A673 (cell line): ENCODE results near the gene SLC22A23. TPM values are rescaled to one million over a fixed set of nuclear protein-coding genes. Genes with fewer than 3 reads are reported as not detected.
A peak's percentile ranks its signal among the peaks of the same experiment; 100 is the strongest.

Experiments used
- BruUV-seq: library from RNA; stranded (reverse); fragments of 400-500 nt; replicated peaks from 2 replicates; lab custom pipeline; 2021; lab: Mats Ljungman, UMichigan
- CTCF ChIA-PET: fragments of 300-600 bp; sonication (Branson Sonifier 250); formaldehyde crosslinking; loops from one replicate; lab custom pipeline; 2022; ENCODE audit warnings: antibody characterized with exemption; lab: Charles Lee
- POLR2A ChIA-PET: fragments of 300-600 bp; sonication (Branson Sonifier 250); formaldehyde crosslinking; loops from one replicate; lab custom pipeline; 2022; ENCODE audit warnings: antibody characterized with exemption; ENCODE audit not compliant: low non-redundant PET; lab: Charles Lee
- DNase-seq: peaks from one replicate; pipeline ENCODE4 v3.0.0-alpha.2; 2015; ENCODE audit warnings: low spot score
- H3K27ac ChIP-seq: fragments of 200-600 bp; sonication (generic); 2 replicates; pipeline ENCODE4 v1.5.1; 2016; ENCODE audit warnings: mixed run types, low read depth, mild to moderate bottlenecking, mixed read lengths, antibody characterized with exemption, low read length; ENCODE audit not compliant: poor library complexity, severe bottlenecking
- H3K27me3 ChIP-seq: fragments of 200-600 bp; sonication (generic); replicated peaks from 2 replicates; pipeline ENCODE4 v1.6.1; 2017; ENCODE audit warnings: mixed run types, low read depth, mild to moderate bottlenecking, mixed read lengths, antibody characterized with exemption, low read length; ENCODE audit not compliant: insufficient read depth, poor library complexity
- H3K36me3 ChIP-seq: fragments of 200-600 bp; sonication (generic); 2 replicates; pipeline ENCODE4 v1.6.1; 2016; ENCODE audit warnings: mixed run types, mild to moderate bottlenecking, mixed read lengths, antibody characterized with exemption, low read length; ENCODE audit not compliant: insufficient read depth, poor library complexity, severe bottlenecking
- H3K4me1 ChIP-seq: fragments of 200-600 bp; sonication (generic); 2 replicates; pipeline ENCODE4 v1.6.1; 2017; ENCODE audit warnings: mixed run types, mild to moderate bottlenecking, mixed read lengths, antibody characterized with exemption, low read length; ENCODE audit not compliant: insufficient read depth, poor library complexity, severe bottlenecking
- H3K4me3 ChIP-seq: fragments of 200-600 bp; sonication (generic); 2 replicates; pipeline ENCODE4 v1.5.1; 2016; ENCODE audit warnings: low read depth, mixed run types, mild to moderate bottlenecking, mixed read lengths, low read length; ENCODE audit not compliant: poor library complexity, severe bottlenecking
- H3K9me3 ChIP-seq: fragments of 200-600 bp; sonication (generic); 2 replicates; pipeline ENCODE4 v1.6.1; 2016; ENCODE audit warnings: mixed run types, low read depth, mild to moderate bottlenecking, mixed read lengths, antibody characterized with exemption, low read length; ENCODE audit not compliant: poor library complexity, severe bottlenecking
- CTCF ChIP-seq: fragments of 300-800, 200-600 bp; sonication (generic); conservative IDR thresholded peaks from 2 replicates; pipeline ENCODE4 v1.5.1; 2017; ENCODE audit warnings: low read depth, mild to moderate bottlenecking, antibody characterized with exemption, low read length, moderate library complexity, mixed read lengths
- EZH2 ChIP-seq: fragments of 200-600 bp; sonication (generic); IDR thresholded peaks from 2 replicates; pipeline ENCODE4 v1.6.1; 2017; ENCODE audit warnings: borderline replicate concordance, low read depth, mild to moderate bottlenecking, mixed read lengths, antibody characterized with exemption, low read length; ENCODE audit not compliant: poor library complexity, severe bottlenecking
- intact Hi-C: fragments of 100-400 bp; cut with micrococcal nuclease; formaldehyde crosslinking; loops from one replicate; pipeline ENCODE4 v1.10.0; 2022; ENCODE audit not compliant: unreplicated experiment
- total RNA-seq: library from RNA; stranded (reverse); gene quantifications from 2 replicates; pipeline ENCODE4 v1.2.3, GENCODE V29; 2021

The SLC22A23 gene
- total RNA-seq, 1 experiment from 2014 or later: 6.2 TPM

- no peak overlapping the region for H3K4me3 ChIP-seq
- ChIA-PET POLR2A (no interaction called here), CTCF (no interaction called here)
- intact Hi-C loops: loop anchor here (5.0 kb wide), 1 partner anchor 136 kb away; no protein-coding TSS in a partner anchor
- no peaks in the 10 kb centered on the region for H3K9me3 ChIP-seq
- BruUV-seq: no TSS peak
- H3K27me3 ChIP-seq: no peaks in the 10 kb centered on the region
- H3K4me1 ChIP-seq: no peaks in the 10 kb centered on the region
- no peak for TF ChIP-seq CTCF
- TF ChIP-seq EZH2: no peak
- no peaks in the 10 kb centered on the region for H3K36me3 ChIP-seq
- no peak for DNase-seq
- no peak overlapping the region for H3K27ac ChIP-seq
Measured at GRCh38 chr6:3412779-3413500, 43.9 kb downstream of the SLC22A23 start.

GRCh38 chr6:3411967-3412778 lies 44.7 kb downstream of the SLC22A23 start:
- no peak for DNase-seq
- TF ChIP-seq EZH2 (no peak), CTCF (no peak)
- Histone ChIP-seq H3K4me3 (no peak overlapping the region), H3K4me1 (no peaks in the 10 kb centered on the region), H3K9me3 (no peaks in the 10 kb centered on the region), H3K27me3 (no peaks in the 10 kb centered on the region), H3K27ac (no peak overlapping the region), H3K36me3 (no peaks in the 10 kb centered on the region)
- intact Hi-C loops: loop anchor here (1.0 to 5.0 kb wide), 2 partner anchors 135 to 320 kb away; no protein-coding TSS in a partner anchor
- CTCF ChIA-PET: no interaction called here
- no TSS peak for BruUV-seq
- POLR2A ChIA-PET: no interaction called here

- Histone ChIP-seq H3K27me3 (no peaks in the 10 kb centered on the region), H3K4me1 (no peaks in the 10 kb centered on the region), H3K4me3 (no peak overlapping the region), H3K36me3 (no peaks in the 10 kb centered on the region), H3K27ac (no peak overlapping the region), H3K9me3 (no peaks in the 10 kb centered on the region)
- intact Hi-C loops: loop anchor here (1.0 to 5.0 kb wide), 2 partner anchors 133 to 322 kb away; no protein-coding TSS in a partner anchor
- no TSS peak for BruUV-seq
- TF ChIP-seq EZH2 (no peak), CTCF (peak; percentile 94)
- ChIA-PET POLR2A (no interaction called here), CTCF (interaction anchor here (0.6 to 1.4 kb wide), 4 partner anchors 12 to 629 kb away, joined by 3 to 8 read pairs (median 4); no protein-coding TSS in a partner anchor)
- DNase-seq: peak; percentile 84
Measured at GRCh38 chr6:3410385-3411360, 46.2 kb downstream of the SLC22A23 start.
